Activated T-cell treated with anti-CD3 and anti-CD28 coated beads for 24 hours (primary cell): ENCODE data around the gene IL22RA2.
A peak's percentile ranks its signal among the peaks of the same experiment; 100 is the strongest.
"Not testable (repeated sequence)": the region's sequence is repeated elsewhere in the genome, so short reads cannot be mapped to it uniquely, and the experiment has no call there.

Source experiments
- DNase-seq: peaks from one replicate; pipeline ENCODE4 v3.0.0-alpha.2; 2020; ENCODE audit warnings: low read depth

Gene IL22RA2

GRCh38 chr6:137173501-137173900, at the start of gene IL22RA2:
TSS of gene IL22RA2 (minus strand) at chr6:137173644. CDS start at chr6:137161749, 11,895 bp downstream.
- DNase-seq, result no peak

- no peak for DNase-seq
Observed at GRCh38 chr6:137222381-137222780, 48.9 kb upstream of the IL22RA2 start.

GRCh38 chr6:137219664-137220252, 46.3 kb upstream of the IL22RA2 start:
- no peak for DNase-seq

- peak; percentile 95 for DNase-seq
Observed at GRCh38 chr6:137218917-137219663, 45.6 kb upstream of the IL22RA2 start, which contains the start of gene IFNGR1. TSS of gene IFNGR1 (minus strand) at chr6:137219385. CDS start at chr6:137219327, 58 bp downstream.

GRCh38 chr6:137218473-137218916, 45.1 kb upstream of the IL22RA2 start:
- peak; percentile 20 for DNase-seq

GRCh38 chr6:137217801-137218472, 44.5 kb upstream of the IL22RA2 start:
- no peak for DNase-seq

GRCh38 chr6:137216875-137217553, 43.6 kb upstream of the IL22RA2 start:
- DNase-seq, result no peak

GRCh38 chr6:137216106-137216505, 42.7 kb upstream of the IL22RA2 start:
- DNase-seq, result no peak

- DNase-seq, result not testable (repeated sequence)
Observed at GRCh38 chr6:137215630-137216029, 42.2 kb upstream of the IL22RA2 start.

GRCh38 chr6:137214931-137215330, 41.5 kb upstream of the IL22RA2 start:
- no peak for DNase-seq

GRCh38 chr6:137213813-137214212, 40.4 kb upstream of the IL22RA2 start:
- DNase-seq, result no peak

- DNase-seq, result no peak
Observed at GRCh38 chr6:137213331-137213740, 39.9 kb upstream of the IL22RA2 start.

- no peak for DNase-seq
Observed at GRCh38 chr6:137211910-137212309, 38.5 kb upstream of the IL22RA2 start.

GRCh38 chr6:137210903-137211302, 37.5 kb upstream of the IL22RA2 start:
- no peak for DNase-seq

GRCh38 chr6:137208279-137208678, 34.8 kb upstream of the IL22RA2 start:
- DNase-seq, result no peak

- not testable (repeated sequence) for DNase-seq
Observed at GRCh38 chr6:137207457-137207856, 34.0 kb upstream of the IL22RA2 start.

- no peak for DNase-seq
Observed at GRCh38 chr6:137206577-137206976, 33.1 kb upstream of the IL22RA2 start.

GRCh38 chr6:137203256-137203655, 29.8 kb upstream of the IL22RA2 start:
- DNase-seq, result no peak

- no peak for DNase-seq
Observed at GRCh38 chr6:137202078-137202477, 28.6 kb upstream of the IL22RA2 start.

- DNase-seq, result no peak
Observed at GRCh38 chr6:137201006-137201405, 27.6 kb upstream of the IL22RA2 start.

GRCh38 chr6:137200288-137200687, 26.8 kb upstream of the IL22RA2 start:
- no peak for DNase-seq
